ENCODE data around the gene MRPL43.

DNA sequence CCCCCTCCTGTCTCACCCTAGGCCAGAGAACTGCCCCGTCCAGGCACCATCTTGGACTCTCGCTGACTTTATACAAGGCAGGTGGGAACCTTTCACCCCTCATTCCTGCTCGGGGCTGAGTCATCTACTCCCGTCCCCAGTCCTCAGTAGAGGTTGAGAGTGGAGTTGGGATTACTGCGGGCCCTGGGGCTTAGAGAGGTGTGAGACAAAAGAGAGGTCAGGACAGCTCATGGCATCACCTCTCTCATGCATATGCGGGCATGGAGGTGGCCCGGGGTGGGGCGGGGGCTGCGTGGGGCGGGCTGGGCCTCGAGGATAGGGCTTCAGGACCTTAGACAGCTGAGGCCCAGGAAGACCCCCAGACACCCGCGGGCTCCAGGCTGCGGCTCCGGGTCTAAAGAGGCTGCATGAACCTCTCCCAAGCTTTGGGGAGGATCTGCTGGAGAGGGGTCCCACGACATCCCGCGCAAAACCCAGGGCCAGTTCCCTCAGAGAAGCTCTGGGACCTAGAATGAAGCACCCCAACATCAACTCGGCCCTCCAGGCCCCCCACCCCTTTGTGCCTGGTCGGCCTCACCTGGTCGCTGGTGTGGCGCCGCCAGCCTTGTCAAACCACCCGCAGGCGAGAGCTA is 43.3 kb upstream of the MRPL43 start:
- TF ChIP-seq, protein P1, sequence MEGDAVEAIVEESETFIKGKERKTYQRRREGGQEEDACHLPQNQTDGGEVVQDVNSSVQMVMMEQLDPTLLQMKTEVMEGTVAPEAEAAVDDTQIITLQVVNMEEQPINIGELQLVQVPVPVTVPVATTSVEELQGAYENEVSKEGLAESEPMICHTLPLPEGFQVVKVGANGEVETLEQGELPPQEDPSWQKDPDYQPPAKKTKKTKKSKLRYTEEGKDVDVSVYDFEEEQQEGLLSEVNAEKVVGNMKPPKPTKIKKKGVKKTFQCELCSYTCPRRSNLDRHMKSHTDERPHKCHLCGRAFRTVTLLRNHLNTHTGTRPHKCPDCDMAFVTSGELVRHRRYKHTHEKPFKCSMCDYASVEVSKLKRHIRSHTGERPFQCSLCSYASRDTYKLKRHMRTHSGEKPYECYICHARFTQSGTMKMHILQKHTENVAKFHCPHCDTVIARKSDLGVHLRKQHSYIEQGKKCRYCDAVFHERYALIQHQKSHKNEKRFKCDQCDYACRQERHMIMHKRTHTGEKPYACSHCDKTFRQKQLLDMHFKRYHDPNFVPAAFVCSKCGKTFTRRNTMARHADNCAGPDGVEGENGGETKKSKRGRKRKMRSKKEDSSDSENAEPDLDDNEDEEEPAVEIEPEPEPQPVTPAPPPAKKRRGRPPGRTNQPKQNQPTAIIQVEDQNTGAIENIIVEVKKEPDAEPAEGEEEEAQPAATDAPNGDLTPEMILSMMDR (IDR thresholded peaks at IDR 0.05), result no peak
- TF ChIP-seq POLR2AphosphoS5 (IDR thresholded peaks at IDR 0.05), result no peak
